Calu3 (cell line): ENCODE measurements around the gene PITPNM1. TPM values are rescaled to one million over a fixed set of nuclear protein-coding genes. Genes with fewer than 3 reads are reported as not detected.
"Not testable (repeated sequence)": the region's sequence is repeated elsewhere in the genome, so short reads cannot be mapped to it uniquely, and the experiment has no call there.

Experiments
- BruUV-seq: library from RNA; stranded (reverse); fragments of 400-500 nt; replicated peaks from 2 replicates; lab custom pipeline; 2021; lab: Mats Ljungman, UMichigan
- CTCF ChIA-PET: fragments of 300-600 bp; sonication (Branson Sonifier 250); formaldehyde crosslinking; loops from one replicate; lab custom pipeline; 2022; ENCODE audit warnings: antibody characterized with exemption; lab: Charles Lee
- DNase-seq: peaks from one replicate; pipeline ENCODE4 v3.0.0; 2022
- H3K27ac Mint-ChIP-seq: one replicate; pipeline ENCODE4 v1.8.0; 2022; ENCODE audit warnings: mixed read lengths; ENCODE audit not compliant: unreplicated experiment
- H3K27me3 Mint-ChIP-seq: one replicate; pipeline ENCODE4 v1.8.0; 2022; ENCODE audit warnings: mixed read lengths; ENCODE audit not compliant: unreplicated experiment
- H3K36me3 Mint-ChIP-seq: one replicate; pipeline ENCODE4 v1.8.0; 2022; ENCODE audit warnings: mild to moderate bottlenecking, moderate library complexity, mixed read lengths; ENCODE audit not compliant: insufficient read depth, unreplicated experiment
- H3K4me1 Mint-ChIP-seq: one replicate; pipeline ENCODE4 v1.8.0; 2022; ENCODE audit warnings: mild to moderate bottlenecking, low read depth, mixed read lengths; ENCODE audit not compliant: unreplicated experiment
- H3K4me3 Mint-ChIP-seq: one replicate; pipeline ENCODE4 v1.8.0; 2022; ENCODE audit warnings: mild to moderate bottlenecking, low read depth, moderate library complexity, mixed read lengths; ENCODE audit not compliant: unreplicated experiment
- H3K9me3 Mint-ChIP-seq: one replicate; pipeline ENCODE4 v1.8.0; 2022; ENCODE audit warnings: low read depth, mixed read lengths; ENCODE audit not compliant: unreplicated experiment
- intact Hi-C: fragments of 100-400 bp; cut with micrococcal nuclease; formaldehyde crosslinking; loops from one replicate; pipeline ENCODE4 v1.10.0; 2022; ENCODE audit not compliant: unreplicated experiment
- total RNA-seq: library from RNA; stranded (reverse); gene quantifications from 2 replicates; pipeline ENCODE4 v1.2.3, GENCODE V29; 2022
- TF ChIP-seq, protein P1 (sequence below): fragments of 200-600 bp; IDR thresholded peaks from one replicate; pipeline ENCODE4 v1.8.0; 2022; ENCODE audit warnings: antibody characterized with exemption; ENCODE audit not compliant: unreplicated experiment

PITPNM1 gene
- total RNA-seq, 1 experiment from 2014 or later, result 70.5 TPM

GRCh38 chr11:67489885-67490726 lies 15.1 kb downstream of the PITPNM1 start:
- CTCF ChIA-PET, result no interaction called here

GRCh38 chr11:67489203-67489884 lies 15.8 kb downstream of the PITPNM1 start:
- DNase-seq, result no peak
- H3K36me3 Mint-ChIP-seq, result peaks cover 47% of the 10 kb centered on the region
- no peaks in the 10 kb centered on the region for H3K27me3 Mint-ChIP-seq
- H3K9me3 Mint-ChIP-seq, result no peaks in the 10 kb centered on the region
- peak overlapping the region; percentile 39 for H3K27ac Mint-ChIP-seq
- peaks cover 6% of the 10 kb centered on the region for H3K4me1 Mint-ChIP-seq
- intact Hi-C loops, result no loop called here
- CTCF ChIA-PET, result no interaction called here
- no TSS peak for BruUV-seq
- H3K4me3 Mint-ChIP-seq, result no peak overlapping the region
- TF ChIP-seq, protein P1, sequence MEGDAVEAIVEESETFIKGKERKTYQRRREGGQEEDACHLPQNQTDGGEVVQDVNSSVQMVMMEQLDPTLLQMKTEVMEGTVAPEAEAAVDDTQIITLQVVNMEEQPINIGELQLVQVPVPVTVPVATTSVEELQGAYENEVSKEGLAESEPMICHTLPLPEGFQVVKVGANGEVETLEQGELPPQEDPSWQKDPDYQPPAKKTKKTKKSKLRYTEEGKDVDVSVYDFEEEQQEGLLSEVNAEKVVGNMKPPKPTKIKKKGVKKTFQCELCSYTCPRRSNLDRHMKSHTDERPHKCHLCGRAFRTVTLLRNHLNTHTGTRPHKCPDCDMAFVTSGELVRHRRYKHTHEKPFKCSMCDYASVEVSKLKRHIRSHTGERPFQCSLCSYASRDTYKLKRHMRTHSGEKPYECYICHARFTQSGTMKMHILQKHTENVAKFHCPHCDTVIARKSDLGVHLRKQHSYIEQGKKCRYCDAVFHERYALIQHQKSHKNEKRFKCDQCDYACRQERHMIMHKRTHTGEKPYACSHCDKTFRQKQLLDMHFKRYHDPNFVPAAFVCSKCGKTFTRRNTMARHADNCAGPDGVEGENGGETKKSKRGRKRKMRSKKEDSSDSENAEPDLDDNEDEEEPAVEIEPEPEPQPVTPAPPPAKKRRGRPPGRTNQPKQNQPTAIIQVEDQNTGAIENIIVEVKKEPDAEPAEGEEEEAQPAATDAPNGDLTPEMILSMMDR, result no peak

More at GRCh38 chr11:67489885-67490726, 15.1 kb downstream of the PITPNM1 start:
- no peaks in the 10 kb centered on the region for H3K9me3 Mint-ChIP-seq
- peaks cover 1% of the 10 kb centered on the region for H3K4me1 Mint-ChIP-seq
- H3K27me3 Mint-ChIP-seq, result no peaks in the 10 kb centered on the region
- intact Hi-C loops, result no loop called here
- H3K4me3 Mint-ChIP-seq, result no peak overlapping the region
- TF ChIP-seq, protein P1, result no peak
- no peak for DNase-seq
- H3K27ac Mint-ChIP-seq, result peak overlapping the region; percentile 39
- BruUV-seq, result TSS peak; percentile 42
- peaks cover 47% of the 10 kb centered on the region for H3K36me3 Mint-ChIP-seq

DNA sequence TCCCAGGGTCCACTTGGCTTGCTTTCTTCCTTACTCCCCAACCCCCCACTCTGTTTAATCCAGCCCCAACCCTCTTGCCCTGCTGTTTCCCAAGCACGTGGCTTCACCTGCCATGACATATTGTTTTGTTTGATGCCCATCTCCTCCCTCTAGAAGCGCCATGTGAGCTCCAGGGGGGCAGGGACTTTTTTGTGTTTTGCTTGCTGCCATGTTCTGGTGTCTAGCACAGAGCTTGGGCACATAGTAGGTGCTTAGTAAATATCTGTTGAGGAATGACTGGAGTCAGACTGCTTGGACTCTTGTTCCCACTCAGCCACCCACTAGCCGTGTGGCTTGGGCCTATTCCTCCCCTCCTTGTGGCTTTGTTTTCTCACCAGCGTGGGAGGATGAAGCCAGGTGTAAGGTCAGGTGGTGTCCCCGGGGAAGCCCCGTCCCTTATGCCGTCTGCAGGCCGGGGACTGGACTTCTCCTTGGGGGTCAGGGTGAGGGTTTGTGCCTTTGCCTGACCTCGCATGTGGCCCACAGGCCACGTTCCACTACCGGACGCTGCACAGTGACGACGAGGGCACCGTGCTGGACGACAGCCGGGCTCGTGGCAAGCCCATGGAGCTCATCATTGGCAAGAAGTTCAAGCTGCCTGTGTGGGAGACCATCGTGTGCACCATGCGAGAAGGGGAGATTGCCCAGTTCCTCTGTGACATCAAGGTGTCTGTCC lies 18.5 kb downstream of the PITPNM1 start:
- BruUV-seq, result no TSS peak
- DNase-seq, result no peak
- TF ChIP-seq, protein P1, result no peak
- intact Hi-C loops, result no loop called here
- Mint-ChIP-seq H3K36me3 (peaks cover 58% of the 10 kb centered on the region), H3K4me1 (peaks cover 26% of the 10 kb centered on the region), H3K4me3 (no peak overlapping the region), H3K27ac (no peak overlapping the region), H3K27me3 (no peaks in the 10 kb centered on the region), H3K9me3 (no peaks in the 10 kb centered on the region)
- CTCF ChIA-PET, result no interaction called here

- DNase-seq, intact Hi-C loops, H3K9me3 Mint-ChIP-seq, H3K27ac Mint-ChIP-seq, H3K27me3 Mint-ChIP-seq, BruUV-seq, H3K4me3 Mint-ChIP-seq, CTCF ChIA-PET: not testable (repeated sequence)
- peaks cover 51% of the 10 kb centered on the region for H3K36me3 Mint-ChIP-seq
- H3K4me1 Mint-ChIP-seq, result peaks cover 26% of the 10 kb centered on the region
Observed at GRCh38 chr11:67485873-67486361, 19.2 kb downstream of the PITPNM1 start.
